GM19240 (cell line): ENCODE data around the gene PRR35.

Experiments used
- DNase-seq: peaks from one replicate; pipeline ENCODE4 v3.0.0; 2011; ENCODE audit warnings: low spot score; ENCODE audit not compliant: insufficient read length

PRR35 gene

DNA sequence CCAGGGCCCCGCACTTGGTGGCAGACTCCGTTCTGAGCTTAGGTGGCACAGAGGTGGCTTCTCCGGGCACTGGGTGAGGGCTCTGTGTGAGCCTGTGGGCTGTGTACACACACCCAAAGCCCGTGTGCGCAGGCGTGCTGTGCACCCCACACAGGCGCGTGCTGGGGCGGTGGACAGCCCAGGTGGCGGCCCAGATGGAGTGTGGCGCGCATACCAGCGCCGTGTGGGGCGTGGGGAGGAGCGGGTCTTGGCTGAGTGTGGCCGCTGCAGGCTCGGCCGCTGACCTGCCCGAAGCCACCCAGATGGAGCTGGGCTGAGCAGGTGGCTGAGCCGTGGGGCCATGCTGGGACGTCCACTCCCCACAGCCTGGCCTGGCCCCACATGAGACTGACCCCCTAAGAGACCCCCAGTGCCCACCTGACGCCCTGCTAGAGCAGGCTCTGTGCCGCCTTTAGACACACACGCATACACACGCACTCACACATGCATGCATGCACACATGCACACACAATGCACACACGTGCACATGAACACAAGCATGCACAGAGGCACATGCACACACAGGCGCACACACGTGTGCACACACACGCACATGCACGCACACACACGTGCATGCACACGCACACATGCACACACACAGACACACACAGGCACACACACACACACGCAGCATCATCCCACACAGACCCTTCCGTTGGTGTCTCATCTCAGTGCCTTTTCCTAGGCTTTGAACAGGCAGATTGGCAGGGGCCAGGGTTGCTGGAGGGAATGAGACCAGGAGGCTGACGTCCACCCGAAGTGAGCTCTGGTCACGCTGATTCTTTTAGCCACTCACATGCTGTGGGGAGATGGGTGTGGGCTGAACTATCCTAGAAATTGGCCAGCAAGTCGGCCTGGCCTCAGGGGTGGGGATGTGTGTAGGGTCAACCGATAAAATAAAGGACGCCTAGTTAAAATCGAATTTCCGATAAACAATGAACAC is 2.1 kb downstream of the PRR35 start:
- DNase-seq, result no peak

DNA sequence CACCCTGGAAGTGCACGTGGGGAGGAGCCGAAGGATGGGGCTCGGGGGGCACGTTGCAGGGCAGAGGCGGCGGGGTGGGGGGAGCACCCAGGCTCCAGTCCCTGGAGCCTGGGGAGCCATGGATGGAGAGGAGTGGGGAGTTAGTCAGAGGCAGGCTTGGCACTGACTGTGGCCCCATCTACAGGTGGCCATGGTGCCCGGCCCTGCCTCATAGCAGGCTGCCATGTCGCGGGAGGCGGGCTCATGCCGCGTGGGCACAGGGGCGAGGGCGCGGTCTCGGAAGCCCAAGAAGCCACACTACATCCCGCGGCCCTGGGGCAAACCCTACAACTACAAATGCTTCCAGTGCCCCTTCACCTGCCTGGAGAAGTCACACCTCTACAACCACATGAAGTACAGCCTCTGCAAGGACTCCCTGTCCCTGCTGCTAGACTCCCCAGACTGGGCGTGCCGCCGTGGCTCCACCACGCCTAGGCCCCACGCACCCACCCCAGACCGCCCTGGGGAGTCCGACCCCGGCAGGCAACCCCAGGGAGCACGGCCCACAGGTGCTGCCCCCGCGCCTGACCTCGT is 3.0 kb downstream of the PRR35 start:
- DNase-seq, result no peak

GRCh38 chr16:564690-565418 is 4.7 kb downstream of the PRR35 start:
- no peak for DNase-seq

GRCh38 chr16:565419-566330 is 5.5 kb downstream of the PRR35 start:
- no peak for DNase-seq

DNA sequence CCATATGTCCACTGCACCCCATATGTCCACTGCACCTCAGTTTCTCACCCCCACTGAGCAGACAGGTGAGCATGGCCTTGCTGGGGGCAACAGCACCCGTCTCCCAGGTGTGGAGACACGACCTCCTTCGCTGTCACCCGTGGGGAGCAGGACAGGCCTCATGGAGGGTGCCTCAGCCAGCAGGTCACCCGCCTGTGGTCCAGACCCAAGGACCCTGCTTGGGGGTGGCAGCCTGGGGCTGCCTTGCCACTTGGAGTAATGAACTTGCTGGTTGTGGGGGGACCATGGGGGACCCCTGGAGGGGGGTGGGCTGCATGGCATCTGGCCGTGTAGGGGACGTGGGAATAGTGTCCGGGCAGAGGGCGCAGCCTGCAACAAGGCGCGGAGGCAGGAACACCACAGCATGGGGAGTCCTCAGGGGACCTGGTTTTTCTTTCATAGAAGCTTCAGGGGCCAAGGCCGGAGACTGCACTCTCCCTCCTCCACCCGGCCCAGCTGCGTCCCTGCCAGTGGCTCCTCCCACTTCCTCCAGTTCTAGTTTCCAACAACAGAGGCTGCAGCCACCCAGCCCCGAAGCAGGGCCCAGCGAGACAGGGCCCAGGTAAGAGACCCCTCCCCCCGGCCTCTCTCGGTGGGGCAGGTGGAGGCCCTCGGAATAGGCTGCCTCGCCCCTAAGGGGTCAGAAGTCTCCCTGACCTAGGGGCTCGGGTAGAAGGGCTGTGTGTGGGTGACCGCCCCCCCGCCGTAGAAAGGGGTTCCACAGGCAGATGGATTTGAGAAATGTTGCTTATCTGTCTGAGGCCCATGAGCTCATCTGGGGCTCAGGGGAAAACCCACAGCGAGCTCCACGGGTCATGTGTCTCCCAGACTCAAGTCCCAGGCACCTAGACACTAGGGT is 6.5 kb downstream of the PRR35 start, which contains the start of gene NHLRC4:
TSS of gene NHLRC4 (plus strand) at position 531 of the 898 bp plus-strand sequence. CDS start 1,043 bp downstream, outside the sequence.
- DNase-seq, result peak; percentile 99

GRCh38 chr16:567373-568256 is 7.4 kb downstream of the PRR35 start:
- DNase-seq, result no peak

GRCh38 chr16:568401-569258 is 8.4 kb downstream of the PRR35 start:
- DNase-seq, result no peak

- DNase-seq, result peak; percentile 91
Measured at GRCh38 chr16:569445-570254, 9.5 kb downstream of the PRR35 start, which contains the start of gene PIGQ. Gene PIGQ (plus strand): TSS chr16:569968. CDS start chr16:574075, 4,107 bp downstream.

DNA sequence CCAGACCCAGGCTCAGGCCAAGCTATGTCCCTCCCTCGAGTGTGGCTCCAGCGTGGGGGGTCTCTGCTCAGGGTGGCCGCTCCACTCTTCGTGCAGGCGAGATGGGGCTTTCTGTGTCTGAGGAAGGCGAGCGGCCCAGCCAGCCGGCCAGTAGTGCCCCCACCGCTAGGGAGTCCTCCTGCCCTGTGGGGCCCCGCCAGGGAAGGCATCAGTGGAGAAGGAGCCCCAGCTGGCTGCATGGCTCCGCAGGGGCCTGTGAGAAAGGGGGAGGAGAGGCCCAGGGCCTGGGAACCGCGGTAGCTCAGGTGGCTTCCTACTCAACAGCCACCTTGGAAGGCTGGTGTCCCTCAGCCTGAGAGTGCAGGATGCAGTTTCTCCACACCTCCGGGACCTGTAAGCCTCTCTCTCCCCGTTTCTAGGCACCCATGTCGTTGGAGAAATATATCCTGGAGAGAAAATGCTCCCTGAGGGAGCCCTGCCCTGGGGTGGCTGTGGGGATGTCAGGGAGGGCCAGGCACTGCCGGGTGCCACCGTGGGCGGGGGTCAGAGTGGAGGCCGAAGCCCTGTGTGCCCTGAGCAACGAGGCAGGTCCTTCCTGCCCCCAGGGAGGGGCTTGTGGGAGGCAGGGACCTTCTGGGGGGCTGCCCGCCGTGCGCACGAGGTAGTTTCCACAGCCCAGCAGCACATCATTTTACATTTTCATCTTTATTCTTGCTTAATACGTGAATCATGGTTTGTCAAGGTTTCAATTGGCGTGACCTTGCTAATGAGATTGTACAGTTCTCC is 12.9 kb downstream of the PRR35 start:
- no peak for DNase-seq

DNA sequence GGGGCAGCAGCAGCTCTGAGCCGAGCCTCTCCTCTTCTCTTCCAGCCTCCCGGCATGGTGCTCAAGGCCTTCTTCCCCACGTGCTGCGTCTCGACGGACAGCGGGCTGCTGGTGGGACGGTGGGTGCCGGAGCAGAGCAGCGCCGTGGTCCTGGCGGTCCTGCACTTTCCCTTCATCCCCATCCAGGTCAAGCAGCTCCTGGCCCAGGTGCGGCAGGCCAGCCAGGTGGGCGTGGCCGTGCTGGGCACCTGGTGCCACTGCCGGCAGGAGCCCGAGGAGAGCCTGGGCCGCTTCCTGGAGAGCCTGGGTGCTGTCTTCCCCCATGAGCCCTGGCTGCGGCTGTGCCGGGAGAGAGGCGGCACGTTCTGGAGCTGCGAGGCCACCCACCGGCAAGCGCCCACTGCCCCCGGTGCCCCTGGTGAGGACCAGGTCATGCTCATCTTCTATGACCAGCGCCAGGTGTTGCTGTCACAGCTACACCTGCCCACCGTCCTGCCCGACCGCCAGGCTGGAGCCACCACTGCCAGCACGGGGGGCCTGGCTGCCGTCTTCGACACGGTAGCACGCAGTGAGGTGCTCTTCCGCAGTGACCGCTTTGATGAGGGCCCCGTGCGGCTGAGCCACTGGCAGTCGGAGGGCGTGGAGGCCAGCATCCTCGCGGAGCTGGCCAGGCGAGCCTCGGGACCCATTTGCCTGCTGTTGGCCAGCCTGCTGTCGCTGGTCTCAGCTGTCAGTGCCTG is 14.0 kb downstream of the PRR35 start:
- DNase-seq, result no peak

DNA sequence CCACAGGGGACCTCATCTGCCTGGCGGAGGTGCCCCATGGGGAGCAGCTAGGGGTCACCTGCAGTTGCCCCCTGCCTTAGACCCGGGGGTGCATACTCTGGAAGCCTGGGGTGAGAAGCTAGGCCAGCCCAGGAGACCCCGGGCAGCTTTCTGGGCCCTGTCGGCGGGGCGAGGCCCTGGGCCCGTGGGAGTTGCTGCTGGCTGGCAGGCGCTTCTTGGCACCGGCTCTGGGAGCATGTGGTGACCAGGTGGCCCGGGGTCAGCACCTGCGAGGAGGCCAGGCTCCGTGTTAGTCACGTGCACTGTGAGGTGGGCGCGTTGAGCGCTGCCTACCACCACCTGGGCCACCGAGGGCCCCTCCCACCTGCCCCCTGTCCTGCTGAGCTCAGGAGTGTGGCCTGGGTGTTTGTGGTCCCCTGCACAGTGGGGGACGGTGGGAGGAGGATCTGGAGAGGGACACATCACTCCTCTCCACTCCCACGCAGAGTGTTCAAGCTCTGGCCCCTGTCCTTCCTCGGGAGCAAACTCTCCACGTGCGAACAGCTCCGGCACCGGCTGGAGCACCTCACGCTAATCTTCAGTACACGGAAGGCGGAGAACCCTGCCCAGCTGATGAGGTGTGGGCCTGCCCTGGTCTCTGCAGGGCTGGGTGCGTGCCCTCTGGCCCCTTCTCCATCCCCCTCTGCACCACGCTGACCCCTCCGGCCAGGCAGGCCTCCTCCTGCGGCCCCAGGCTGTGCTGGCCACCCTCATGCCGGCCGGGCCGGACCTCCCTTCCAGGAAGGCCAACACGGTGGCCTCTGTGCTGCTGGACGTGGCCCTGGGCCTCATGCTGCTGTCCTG is 15.4 kb downstream of the PRR35 start:
- DNase-seq, result no peak

- no peak for DNase-seq
Measured at GRCh38 chr16:576197-576822, 16.1 kb downstream of the PRR35 start.

DNA sequence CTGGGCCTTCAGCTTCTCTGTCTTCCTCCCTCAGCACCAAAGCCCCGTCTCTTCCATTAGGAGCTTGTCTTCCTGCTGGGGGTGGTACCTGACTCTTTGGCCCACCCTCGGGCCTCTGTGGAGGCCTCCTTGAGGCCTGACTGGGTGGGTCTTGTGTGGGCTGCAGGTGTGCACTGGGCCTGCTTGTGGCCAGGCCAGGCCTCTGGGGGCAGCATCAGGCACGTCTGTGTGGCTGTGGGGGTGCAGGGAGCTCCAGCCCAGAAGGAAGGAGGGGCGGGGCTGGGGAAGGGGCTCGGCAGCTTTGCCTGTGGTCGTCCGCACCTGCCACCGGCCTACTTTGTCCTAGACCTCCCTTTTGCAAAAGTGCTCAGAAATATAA is 16.6 kb downstream of the PRR35 start:
- DNase-seq, result no peak

- DNase-seq, result no peak
Measured at GRCh38 chr16:577796-578195, 17.6 kb downstream of the PRR35 start.
